ENCODE measurements around the gene HS3ST5. TPM values are rescaled to one million over a fixed set of nuclear protein-coding genes. Genes with fewer than 3 reads are reported as not detected.

HS3ST5 gene
- total and polyA plus RNA-seq, 2 experiments from 2014 or later: not detected

GRCh38 chr6:114158411-114158810, 184.4 kb downstream of the HS3ST5 start:
- Histone ChIP-seq H3K9me2 (ENCODE audit: insufficient read depth) (no peaks in the 10 kb centered on the region), H2AFZ (no peak overlapping the region), H3K4me3 (no peak overlapping the region), H3K36me3 (ENCODE audit: low read depth) (no peaks in the 10 kb centered on the region), H3K27me3 (replicated peaks; ENCODE audit: insufficient read depth) (no peaks in the 10 kb centered on the region), H3F3A (ENCODE audit: insufficient read depth) (no peaks in the 10 kb centered on the region), H3K9me3 (ENCODE audit: low read depth) (no peaks in the 10 kb centered on the region), H3K27ac (no peak overlapping the region), H3K4me2 (ENCODE audit: unreplicated experiment) (no peak overlapping the region), H3K9ac (no peak overlapping the region), H4K20me1 (ENCODE audit: insufficient read depth) (no peaks in the 10 kb centered on the region), H3K79me2 (ENCODE audit: insufficient read depth) (no peaks in the 10 kb centered on the region), H3K4me1 (ENCODE audit: insufficient read depth) (no peaks in the 10 kb centered on the region)
- 0% methylated on average over 1 of the region's 1 CpG for WGBS, 2 experiments (ENCODE audit: low coverage in 1 of 2, low lambda C conversion rate in 2 of 2, missing lambda C conversion rate in 2 of 2)
- in situ Hi-C loops (cut with MboI): no loop called here
- DNase-seq: no peak
- TF ChIP-seq EZH2 (IDR thresholded peaks at IDR 0.05; ENCODE audit: insufficient read depth, poor library complexity, severe bottlenecking) (no peak), EZH2phosphoT487 (IDR thresholded peaks at IDR 0.05; ENCODE audit: insufficient read depth, low read depth) (no peak)

GRCh38 chr6:114157848-114158247, 185.0 kb downstream of the HS3ST5 start:
- TF ChIP-seq EZH2phosphoT487 (IDR thresholded peaks at IDR 0.05; ENCODE audit: insufficient read depth, low read depth) (no peak), EZH2 (IDR thresholded peaks at IDR 0.05; ENCODE audit: insufficient read depth, poor library complexity, severe bottlenecking) (no peak)
- in situ Hi-C loops (cut with MboI): no loop called here
- H3K4me1 ChIP-seq (ENCODE audit: insufficient read depth): no peaks in the 10 kb centered on the region
- H3K27ac ChIP-seq: no peak overlapping the region
- H3K9me3 ChIP-seq (ENCODE audit: low read depth): no peaks in the 10 kb centered on the region
- H3F3A ChIP-seq (ENCODE audit: insufficient read depth): no peaks in the 10 kb centered on the region
- no peaks in the 10 kb centered on the region for H3K36me3 ChIP-seq (ENCODE audit: low read depth)
- no peak overlapping the region for H3K4me3 ChIP-seq
- H3K9ac ChIP-seq: no peak overlapping the region
- H2AFZ ChIP-seq: no peak overlapping the region
- no peaks in the 10 kb centered on the region for H3K27me3 ChIP-seq (replicated peaks; ENCODE audit: insufficient read depth)
- H3K9me2 ChIP-seq (ENCODE audit: insufficient read depth): no peaks in the 10 kb centered on the region
- no peaks in the 10 kb centered on the region for H4K20me1 ChIP-seq (ENCODE audit: insufficient read depth)
- H3K79me2 ChIP-seq (ENCODE audit: insufficient read depth): no peaks in the 10 kb centered on the region
- DNase-seq: no peak
- H3K4me2 ChIP-seq (ENCODE audit: unreplicated experiment): no peak overlapping the region
- WGBS, 2 experiments (ENCODE audit: low coverage in 1 of 2, low lambda C conversion rate in 2 of 2, missing lambda C conversion rate in 2 of 2): 12 to 14% methylated on average over 2 of the region's 2 CpGs

GRCh38 chr6:114155763-114156162, 187.1 kb downstream of the HS3ST5 start:
- in situ Hi-C loops (cut with MboI): no loop called here
- H3K9me3 ChIP-seq (ENCODE audit: low read depth): no peaks in the 10 kb centered on the region
- WGBS, 2 experiments (ENCODE audit: low coverage in 1 of 2, low lambda C conversion rate in 2 of 2, missing lambda C conversion rate in 2 of 2): 46 to 49% methylated on average over 3 of the region's 3 CpGs
- TF ChIP-seq EZH2phosphoT487 (IDR thresholded peaks at IDR 0.05; ENCODE audit: insufficient read depth, low read depth) (no peak), EZH2 (IDR thresholded peaks at IDR 0.05; ENCODE audit: insufficient read depth, poor library complexity, severe bottlenecking) (no peak)
- H3F3A ChIP-seq (ENCODE audit: insufficient read depth): no peaks in the 10 kb centered on the region
- no peak overlapping the region for H3K4me2 ChIP-seq (ENCODE audit: unreplicated experiment)
- no peaks in the 10 kb centered on the region for H3K27me3 ChIP-seq (replicated peaks; ENCODE audit: insufficient read depth)
- H3K9ac ChIP-seq: no peak overlapping the region
- no peak overlapping the region for H3K27ac ChIP-seq
- no peaks in the 10 kb centered on the region for H3K9me2 ChIP-seq (ENCODE audit: insufficient read depth)
- H3K4me1 ChIP-seq (ENCODE audit: insufficient read depth): no peaks in the 10 kb centered on the region
- H3K79me2 ChIP-seq (ENCODE audit: insufficient read depth): no peaks in the 10 kb centered on the region
- DNase-seq: no peak
- no peaks in the 10 kb centered on the region for H3K36me3 ChIP-seq (ENCODE audit: low read depth)
- H4K20me1 ChIP-seq (ENCODE audit: insufficient read depth): no peaks in the 10 kb centered on the region
- no peak overlapping the region for H3K4me3 ChIP-seq
- H2AFZ ChIP-seq: no peak overlapping the region

GRCh38 chr6:114154812-114155211, 188.0 kb downstream of the HS3ST5 start:
- Histone ChIP-seq H3K9ac (no peak overlapping the region), H3K36me3 (ENCODE audit: low read depth) (no peaks in the 10 kb centered on the region), H3K27ac (no peak overlapping the region), H4K20me1 (ENCODE audit: insufficient read depth) (no peaks in the 10 kb centered on the region), H3K4me2 (ENCODE audit: unreplicated experiment) (no peak overlapping the region), H3K4me3 (no peak overlapping the region), H3F3A (ENCODE audit: insufficient read depth) (no peaks in the 10 kb centered on the region), H3K79me2 (ENCODE audit: insufficient read depth) (no peaks in the 10 kb centered on the region), H2AFZ (no peak overlapping the region), H3K4me1 (ENCODE audit: insufficient read depth) (no peaks in the 10 kb centered on the region), H3K9me2 (ENCODE audit: insufficient read depth) (no peaks in the 10 kb centered on the region), H3K27me3 (replicated peaks; ENCODE audit: insufficient read depth) (no peaks in the 10 kb centered on the region), H3K9me3 (ENCODE audit: low read depth) (no peaks in the 10 kb centered on the region)
- DNase-seq: no peak
- in situ Hi-C loops (cut with MboI): no loop called here
- WGBS, 2 experiments (ENCODE audit: low coverage in 1 of 2, low lambda C conversion rate in 2 of 2, missing lambda C conversion rate in 2 of 2): 43 to 47% methylated on average over 4 of the region's 4 CpGs
- no peak for TF ChIP-seq EZH2phosphoT487 (IDR thresholded peaks at IDR 0.05; ENCODE audit: insufficient read depth, low read depth)
- no peak for TF ChIP-seq EZH2 (IDR thresholded peaks at IDR 0.05; ENCODE audit: insufficient read depth, poor library complexity, severe bottlenecking)

- Histone ChIP-seq H3K4me1 (ENCODE audit: insufficient read depth) (no peaks in the 10 kb centered on the region), H3K27ac (no peak overlapping the region), H3K36me3 (ENCODE audit: low read depth) (no peaks in the 10 kb centered on the region), H3F3A (ENCODE audit: insufficient read depth) (no peaks in the 10 kb centered on the region), H3K4me2 (ENCODE audit: unreplicated experiment) (no peak overlapping the region), H3K4me3 (no peak overlapping the region), H3K9me2 (ENCODE audit: insufficient read depth) (no peaks in the 10 kb centered on the region), H4K20me1 (ENCODE audit: insufficient read depth) (no peaks in the 10 kb centered on the region), H3K27me3 (replicated peaks; ENCODE audit: insufficient read depth) (no peaks in the 10 kb centered on the region), H3K9ac (no peak overlapping the region), H2AFZ (no peak overlapping the region), H3K9me3 (ENCODE audit: low read depth) (no peaks in the 10 kb centered on the region), H3K79me2 (ENCODE audit: insufficient read depth) (no peaks in the 10 kb centered on the region)
- no peak for DNase-seq
- in situ Hi-C loops (cut with MboI): no loop called here
- TF ChIP-seq EZH2phosphoT487 (IDR thresholded peaks at IDR 0.05; ENCODE audit: insufficient read depth, low read depth) (no peak), EZH2 (IDR thresholded peaks at IDR 0.05; ENCODE audit: insufficient read depth, poor library complexity, severe bottlenecking) (no peak)
- WGBS, 2 experiments (ENCODE audit: low coverage in 1 of 2, low lambda C conversion rate in 2 of 2, missing lambda C conversion rate in 2 of 2): 31 to 40% methylated on average over 3 of the region's 3 CpGs
Measured at GRCh38 chr6:114153448-114153847, 189.4 kb downstream of the HS3ST5 start.

Data from GM23248 (cell line).